ENCODE data around the gene PLEKHA6.

DNA sequence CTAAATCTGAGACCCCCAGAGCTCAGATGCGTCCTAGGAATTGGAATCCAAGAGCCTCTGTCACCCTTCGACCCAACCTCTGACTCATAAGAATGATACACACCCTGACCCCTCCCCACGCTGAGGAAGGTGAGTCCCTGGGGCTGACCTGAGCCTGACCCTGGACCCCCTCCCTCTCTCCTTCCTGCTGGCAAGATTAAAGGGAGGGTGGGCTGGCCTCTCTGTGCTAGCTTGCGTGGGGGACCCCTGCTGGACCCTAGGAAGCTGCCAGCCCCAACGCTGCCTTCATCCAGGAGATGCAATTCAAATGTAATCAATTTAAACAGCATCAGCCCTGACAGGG, 627 bp downstream of the PLEKHA6 start:
- TF ChIP-seq POLR2A (IDR thresholded peaks at IDR 0.05) = no peak
- TF ChIP-seq, protein P1, sequence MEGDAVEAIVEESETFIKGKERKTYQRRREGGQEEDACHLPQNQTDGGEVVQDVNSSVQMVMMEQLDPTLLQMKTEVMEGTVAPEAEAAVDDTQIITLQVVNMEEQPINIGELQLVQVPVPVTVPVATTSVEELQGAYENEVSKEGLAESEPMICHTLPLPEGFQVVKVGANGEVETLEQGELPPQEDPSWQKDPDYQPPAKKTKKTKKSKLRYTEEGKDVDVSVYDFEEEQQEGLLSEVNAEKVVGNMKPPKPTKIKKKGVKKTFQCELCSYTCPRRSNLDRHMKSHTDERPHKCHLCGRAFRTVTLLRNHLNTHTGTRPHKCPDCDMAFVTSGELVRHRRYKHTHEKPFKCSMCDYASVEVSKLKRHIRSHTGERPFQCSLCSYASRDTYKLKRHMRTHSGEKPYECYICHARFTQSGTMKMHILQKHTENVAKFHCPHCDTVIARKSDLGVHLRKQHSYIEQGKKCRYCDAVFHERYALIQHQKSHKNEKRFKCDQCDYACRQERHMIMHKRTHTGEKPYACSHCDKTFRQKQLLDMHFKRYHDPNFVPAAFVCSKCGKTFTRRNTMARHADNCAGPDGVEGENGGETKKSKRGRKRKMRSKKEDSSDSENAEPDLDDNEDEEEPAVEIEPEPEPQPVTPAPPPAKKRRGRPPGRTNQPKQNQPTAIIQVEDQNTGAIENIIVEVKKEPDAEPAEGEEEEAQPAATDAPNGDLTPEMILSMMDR (IDR thresholded peaks at IDR 0.05) = no peak

Measured in prostate gland (tissue), 2 donors.